GM18861 (cell line): ENCODE measurements around the gene PI4K2A.
"Not testable (repeated sequence)": the region's sequence is repeated elsewhere in the genome, so short reads cannot be mapped to it uniquely, and the experiment has no call there.

Source experiments
- ATAC-seq: cut with Tn5 transposase; IDR thresholded peaks from one replicate; pipeline ENCODE4 v1.9.1; 2021; ENCODE audit not compliant: unreplicated experiment

The PI4K2A gene

DNA sequence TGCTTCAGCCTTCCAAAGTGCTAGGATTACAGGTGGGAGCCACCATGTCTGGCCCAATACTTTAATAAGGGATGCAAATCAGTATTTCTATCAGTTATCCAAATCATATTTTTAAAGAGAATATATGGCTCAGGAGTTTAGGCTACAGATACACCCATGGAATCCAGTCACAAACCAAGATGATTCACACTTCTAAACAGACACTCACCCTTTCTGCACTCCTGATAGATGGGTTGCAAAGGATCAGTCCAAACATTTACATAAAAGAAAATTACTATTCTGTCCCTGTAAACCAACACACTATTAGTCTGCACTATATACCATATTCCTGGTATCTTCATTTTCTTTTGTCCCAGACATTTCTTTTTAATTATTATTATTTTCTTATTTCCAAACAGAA, 9.4 kb upstream of the PI4K2A start:
- ATAC-seq: no peak

DNA sequence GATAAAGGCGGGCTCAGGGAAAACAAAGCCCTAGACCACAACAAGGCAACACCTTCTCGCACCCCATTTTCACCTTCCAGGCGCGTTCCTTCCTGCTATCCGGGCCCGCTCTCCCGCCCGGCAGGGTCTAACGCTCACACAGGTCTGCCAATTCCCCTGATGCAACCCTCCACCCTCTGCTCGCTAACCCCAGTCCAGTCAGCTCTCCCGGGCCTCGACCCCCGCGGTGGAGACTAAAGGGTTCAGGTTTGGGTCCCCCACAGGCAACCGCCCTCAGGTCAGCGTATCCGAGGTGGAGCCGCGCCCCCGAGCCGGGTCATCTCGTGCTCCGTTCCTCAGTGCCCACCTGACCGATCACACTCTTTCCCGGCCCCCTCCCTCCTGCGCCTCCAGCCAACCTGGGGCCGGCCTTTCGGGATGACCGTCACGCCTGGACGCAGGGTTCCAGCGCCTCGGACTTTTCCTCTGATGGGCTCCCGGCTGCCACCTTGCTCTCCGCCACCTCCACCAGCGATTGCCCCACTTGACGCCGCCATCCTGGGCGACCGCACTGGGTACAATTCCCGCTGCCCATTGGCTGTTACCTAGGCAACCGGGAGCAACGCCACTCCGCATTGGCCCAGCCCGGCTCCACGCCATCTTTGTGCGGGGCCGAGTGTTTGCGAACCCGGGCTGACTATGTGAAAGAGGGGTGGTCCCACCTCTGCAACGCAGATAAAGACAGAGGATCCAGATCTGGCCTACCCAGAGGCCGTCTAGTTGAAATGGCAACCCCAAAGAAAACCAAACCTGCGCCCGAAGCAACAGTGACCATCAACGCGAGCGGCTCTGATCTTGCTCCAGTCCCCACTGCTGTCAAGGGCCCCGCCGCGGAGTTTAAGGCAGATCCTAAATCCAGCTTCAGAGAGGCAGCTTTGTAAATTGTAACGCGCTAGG, 7.3 kb upstream of the PI4K2A start, which contains the start of gene MORN4:
Gene MORN4, minus strand, starts transcription at position 552 of the 936 bp plus-strand sequence. CDS start 13,847 bp downstream, outside the sequence.
- peak; percentile 95 for ATAC-seq

DNA sequence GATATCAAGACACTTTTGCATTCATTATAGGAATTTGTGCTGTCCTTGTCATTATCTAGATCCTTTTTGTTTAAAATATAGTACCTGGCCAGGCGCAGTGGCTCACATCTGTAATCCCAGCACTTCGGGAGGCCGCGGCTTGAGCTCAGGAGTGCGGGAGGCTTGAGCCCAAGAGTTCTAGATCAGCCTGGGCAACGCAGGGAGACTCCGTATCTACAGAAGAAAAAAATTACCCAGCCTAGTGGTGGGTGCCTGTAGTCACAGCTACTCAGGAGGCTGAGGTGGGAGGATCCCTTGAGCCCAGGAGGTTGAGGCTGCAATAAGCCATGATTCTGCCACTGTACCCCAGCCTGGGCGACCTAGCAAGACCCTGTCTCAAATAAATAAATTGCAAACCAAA, 6.5 kb upstream of the PI4K2A start:
- ATAC-seq: no peak

DNA sequence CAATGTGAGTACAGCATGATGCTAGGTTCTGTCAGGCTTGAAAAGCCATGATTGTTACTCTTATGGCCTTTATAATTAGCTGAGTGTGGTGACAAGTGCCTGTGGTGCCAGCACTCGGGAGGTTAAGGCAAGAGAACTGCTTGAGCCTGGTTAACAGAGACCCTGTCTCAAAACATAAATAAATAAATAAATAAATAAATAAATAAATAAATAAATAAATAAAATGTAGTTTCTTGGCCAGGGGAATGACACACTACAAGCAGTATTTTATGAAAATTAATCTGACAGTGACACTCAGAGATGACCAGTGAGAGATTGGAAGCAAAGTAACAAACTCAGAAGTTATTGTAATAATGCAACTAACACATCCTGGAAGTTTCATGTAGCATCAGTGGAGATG, 4.9 kb upstream of the PI4K2A start:
- ATAC-seq: no peak

DNA sequence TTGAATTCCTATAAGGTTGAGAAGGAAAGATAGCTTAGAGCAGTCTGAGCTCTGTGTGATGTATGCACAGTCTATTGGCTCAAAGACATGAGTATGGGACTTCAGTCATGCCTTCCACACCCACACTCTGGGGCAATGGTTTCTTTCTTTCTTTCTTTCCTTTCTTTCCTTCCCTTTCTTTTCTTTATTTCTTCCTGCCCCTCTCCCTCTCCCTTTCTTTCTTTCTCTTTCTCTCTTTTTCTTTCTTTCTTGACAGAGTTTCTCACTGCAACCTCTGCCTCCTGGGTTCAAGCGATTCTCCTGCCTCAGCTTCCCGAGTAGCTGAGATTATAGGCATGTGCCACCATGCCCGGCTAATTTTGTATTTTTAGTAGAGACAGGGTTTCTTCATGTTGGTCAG, 1.4 kb upstream of the PI4K2A start:
- ATAC-seq: not testable (repeated sequence)

DNA sequence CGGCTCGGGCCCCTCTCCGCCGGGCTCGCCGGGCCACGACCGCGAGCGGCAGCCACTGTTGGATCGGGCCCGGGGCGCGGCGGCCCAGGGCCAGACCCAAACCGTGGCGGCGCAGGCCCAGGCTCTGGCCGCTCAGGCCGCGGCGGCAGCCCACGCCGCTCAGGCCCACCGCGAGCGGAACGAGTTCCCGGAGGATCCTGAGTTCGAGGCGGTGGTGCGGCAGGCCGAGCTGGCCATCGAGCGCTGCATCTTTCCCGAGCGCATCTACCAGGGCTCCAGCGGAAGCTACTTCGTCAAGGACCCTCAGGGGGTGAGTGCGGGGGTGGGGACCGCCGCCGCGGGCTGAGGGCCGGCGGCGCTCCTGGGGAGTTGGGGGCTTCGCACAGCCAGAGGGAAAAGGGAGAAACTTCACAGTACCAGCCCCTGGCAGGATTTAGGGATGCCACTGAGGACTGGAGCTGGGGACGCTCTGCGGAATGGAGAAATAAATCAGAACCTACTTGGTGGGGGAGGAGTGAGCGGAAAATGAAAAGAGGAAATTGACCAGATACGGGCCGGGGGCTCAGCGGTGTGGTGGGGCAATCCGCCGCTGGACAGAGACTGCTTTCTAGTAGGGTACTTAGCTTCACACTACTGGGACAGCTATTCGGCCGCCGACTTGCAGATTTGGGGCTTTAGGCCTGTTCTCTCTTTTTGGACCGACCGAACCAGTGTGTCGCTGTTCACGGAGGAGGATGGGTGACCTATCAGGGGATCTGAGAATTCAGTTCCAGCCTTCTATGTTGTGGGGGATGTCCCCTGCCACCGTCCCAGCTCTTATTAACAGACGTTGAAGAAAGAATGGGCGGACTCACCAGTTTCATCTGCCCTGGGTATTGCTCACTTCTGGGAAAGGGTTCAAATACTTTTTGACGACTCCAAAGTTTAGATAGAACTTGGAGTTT, 669 bp downstream of the PI4K2A start:
- no peak for ATAC-seq

DNA sequence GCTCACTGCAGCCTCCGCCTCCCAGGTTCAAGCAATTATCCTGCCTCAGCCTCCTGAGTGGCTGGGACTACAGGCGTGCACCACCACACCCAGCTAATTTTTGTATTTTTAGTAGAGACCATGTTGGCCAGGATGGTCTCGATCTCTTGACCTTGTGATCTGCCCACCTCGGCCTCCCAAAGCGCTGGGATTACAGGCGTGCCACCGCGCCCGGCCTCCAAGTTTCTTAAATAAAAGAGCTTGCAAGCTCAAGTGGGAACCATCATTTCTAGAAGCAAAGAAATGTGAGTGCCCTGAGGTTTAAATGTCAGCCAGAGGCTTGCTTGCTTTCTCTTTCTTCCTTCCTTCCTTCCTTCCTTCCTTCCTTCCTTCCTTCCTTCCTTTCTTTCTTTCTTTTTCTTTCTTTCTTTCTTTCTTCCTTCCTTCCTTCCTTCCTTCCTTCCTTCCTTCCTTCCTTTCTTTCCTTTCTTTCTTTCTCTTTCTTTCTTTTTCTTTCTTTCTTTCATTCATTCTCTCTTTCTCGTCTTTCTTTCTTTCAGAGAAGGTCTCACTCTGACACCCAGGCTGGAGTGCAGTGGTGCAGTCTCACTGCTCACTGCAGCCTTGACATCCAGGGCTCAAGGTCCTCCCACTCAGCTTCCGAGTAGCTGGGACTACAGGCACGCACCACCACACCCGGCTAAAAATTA, 2.1 kb downstream of the PI4K2A start:
- ATAC-seq: not testable (repeated sequence)

DNA sequence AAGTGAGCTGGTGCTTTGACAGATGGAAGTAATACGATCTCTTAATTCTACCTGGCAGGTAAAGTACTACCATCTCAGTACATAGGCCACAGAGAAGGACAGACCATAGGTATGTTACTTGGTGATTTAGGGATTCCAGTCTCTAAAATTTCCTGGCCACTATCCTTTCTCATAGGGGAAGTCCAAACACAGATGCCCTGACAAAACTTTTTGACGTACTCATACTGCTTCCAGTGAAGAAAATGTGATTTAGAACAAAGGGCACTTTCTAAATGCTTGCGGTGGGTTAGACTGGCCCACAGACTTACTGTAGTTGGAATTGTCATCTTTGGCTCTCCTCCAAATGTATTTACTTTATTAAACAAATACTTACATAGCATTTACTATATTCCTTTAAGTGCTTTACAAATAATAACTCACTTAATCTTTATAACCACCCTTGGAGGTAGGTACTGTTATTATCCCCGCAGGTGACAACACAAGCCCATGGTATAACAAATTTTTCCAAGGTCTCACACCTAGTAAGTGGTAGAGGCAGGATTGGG, 3.0 kb downstream of the PI4K2A start:
- no peak for ATAC-seq

DNA sequence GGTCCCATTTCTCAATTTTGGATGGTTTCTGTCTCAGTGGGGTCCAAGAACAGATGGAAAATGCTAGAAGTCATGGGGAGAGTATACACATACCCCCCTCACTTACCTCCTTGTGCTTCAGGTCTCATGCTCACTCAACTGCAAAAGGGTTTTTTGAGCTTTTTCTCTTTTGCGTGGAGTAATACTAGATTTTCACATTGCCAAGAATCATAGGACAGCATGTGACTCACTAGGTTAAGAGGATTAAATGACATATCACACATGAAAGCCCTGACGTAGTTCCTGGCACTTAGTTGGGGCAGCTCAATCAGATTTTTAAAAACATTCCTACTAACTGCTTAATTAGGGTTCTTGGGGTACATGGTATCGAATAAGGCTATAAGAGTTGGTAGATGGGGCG, 4.5 kb downstream of the PI4K2A start:
- ATAC-seq: no peak

DNA sequence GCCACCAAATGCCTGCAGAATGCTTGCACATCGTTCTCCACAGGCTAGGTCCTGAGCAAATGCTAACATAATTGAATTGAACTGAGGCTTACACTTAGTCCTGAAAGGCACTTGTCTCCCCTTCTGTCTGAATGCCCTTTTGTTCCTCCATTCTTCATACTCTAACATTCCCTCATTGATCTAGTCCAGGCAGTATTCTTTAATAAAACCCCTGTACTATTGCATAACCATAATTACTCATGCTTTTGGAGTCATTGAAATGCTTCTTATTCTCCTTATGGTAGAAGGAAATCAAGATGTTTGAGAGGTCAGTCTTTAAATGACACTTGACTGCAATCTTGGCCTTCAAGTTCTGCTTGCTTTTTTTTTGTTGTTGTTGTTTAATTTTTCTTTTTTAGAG, 7.1 kb downstream of the PI4K2A start:
- no peak for ATAC-seq

DNA sequence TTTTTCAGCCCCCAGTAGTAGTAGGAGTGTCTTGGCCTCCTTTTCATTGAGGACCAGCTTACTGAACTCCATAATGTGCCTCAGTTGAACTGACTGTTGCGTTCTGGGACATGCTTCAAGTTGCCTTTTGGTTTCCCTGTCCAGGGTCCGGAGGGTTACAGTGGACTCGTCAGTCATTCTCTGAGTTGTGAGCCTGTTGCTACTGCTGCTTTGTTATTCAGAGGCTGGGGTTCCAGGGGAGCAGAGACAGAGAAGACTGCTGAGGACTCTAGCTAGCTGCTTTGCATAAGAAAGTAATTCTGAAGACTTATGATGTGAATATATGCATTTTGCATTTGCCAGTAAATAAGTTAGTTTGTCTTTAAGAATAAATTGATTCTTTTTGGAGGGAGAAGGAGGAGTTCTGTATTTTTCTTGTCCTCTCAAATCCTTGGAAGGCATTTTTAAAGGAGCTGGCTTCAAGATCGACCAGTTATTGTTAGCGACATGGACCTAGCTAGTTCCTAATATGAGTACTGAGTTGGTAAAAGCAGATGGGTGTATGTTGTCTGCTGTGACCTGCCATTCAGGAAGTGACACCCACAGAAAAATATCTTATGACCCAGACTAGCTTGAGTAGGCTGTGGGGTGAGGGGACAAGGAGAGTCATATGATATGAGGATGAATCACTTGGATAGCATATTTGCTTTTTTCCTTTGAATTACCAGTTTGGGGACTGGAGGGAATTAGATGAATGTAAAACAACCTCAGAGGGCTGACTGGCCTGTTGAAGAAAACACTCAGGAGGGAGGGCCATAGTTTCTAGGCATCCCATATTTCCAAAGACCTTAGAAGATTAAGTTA, 8.3 kb downstream of the PI4K2A start:
- peak; percentile 69 for ATAC-seq

DNA sequence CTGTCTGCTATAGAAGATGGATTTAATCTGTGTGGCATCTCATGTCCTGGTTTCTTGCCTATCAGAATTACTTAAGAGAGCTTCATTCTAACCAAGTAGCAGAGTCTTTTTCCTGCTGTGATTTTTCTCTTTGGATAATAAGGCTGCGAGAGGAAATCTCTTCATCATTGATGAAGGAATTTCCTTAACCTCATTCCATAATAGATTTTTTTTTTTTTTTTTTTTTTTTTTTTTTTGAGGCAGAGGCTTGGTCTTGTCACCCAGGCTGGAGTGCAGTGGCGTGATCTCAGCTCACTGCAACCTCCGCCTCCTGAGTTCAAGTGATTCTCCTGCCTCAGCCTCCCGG, 8.9 kb downstream of the PI4K2A start:
- ATAC-seq: not testable (repeated sequence)

DNA sequence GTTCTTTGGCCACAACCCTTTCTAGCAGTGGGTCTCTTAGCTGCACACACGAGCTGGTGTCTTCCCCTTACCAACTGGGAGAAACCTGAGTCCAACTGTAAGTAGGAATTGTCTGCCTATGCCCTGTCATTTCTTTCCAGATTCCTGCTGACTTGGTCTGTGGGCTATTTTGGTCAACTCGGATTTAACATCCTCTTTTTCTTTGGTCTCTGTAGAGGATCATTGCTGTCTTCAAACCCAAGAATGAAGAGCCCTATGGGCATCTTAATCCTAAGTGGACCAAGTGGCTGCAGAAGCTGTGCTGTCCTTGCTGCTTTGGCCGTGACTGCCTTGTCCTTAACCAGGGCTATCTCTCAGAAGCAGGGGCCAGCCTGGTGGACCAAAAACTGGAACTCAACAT, 10.3 kb downstream of the PI4K2A start:
- no peak for ATAC-seq

DNA sequence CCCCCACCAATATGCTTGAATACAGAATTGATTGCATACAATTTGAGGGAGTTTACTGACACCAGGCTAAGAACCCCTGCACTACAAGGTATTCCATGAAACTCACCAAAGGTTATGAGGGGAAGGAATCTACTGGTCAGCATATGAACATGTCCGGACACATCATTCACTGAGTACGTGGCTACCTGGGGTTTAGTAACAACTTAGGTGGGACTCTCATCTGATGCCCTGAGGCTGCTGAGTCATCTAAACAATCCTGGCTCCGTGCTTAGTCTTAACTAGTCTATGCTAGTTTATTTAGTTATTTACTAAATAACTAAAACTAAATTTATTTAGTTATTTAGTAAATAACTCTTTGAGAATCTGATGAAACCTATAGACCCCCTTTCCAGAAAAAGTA, 11.3 kb downstream of the PI4K2A start:
- ATAC-seq: no peak

DNA sequence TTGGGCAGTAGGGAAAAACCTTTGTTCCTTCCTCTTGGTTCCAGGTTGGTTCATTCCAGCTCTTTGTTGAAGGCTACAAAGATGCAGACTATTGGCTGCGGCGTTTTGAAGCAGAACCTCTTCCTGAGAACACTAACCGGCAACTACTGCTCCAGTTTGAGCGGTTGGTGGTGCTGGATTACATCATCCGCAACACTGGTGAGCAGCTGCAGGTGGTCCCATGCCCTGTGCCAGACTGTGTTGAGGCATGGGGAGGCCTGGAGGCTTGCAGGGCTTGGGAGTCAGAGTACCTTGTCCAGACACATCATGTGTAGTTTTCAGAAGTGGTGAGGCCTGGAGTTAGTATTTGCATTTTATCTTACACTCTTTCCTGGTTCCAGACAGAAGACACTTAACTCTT, 16.3 kb downstream of the PI4K2A start:
- no peak for ATAC-seq

DNA sequence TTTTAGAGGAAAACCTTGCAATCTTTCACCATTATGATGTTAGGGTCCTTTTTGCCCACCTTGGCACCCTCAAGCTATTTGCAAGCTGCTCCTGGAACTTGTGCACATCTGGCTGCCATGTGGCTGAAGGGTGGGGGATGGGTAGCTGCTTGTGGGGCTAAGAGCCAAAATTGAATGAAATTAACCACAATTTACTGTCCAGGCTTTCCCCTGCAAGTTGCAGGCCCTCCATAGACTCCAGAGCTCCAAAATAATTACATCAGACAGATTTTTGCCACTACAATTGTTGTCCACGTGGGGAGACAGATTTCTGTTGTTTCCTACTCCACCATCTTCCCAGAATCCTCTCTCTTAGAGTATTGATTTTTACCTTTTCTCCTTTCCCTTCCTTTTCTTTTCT, 19.1 kb downstream of the PI4K2A start:
- no peak for ATAC-seq

DNA sequence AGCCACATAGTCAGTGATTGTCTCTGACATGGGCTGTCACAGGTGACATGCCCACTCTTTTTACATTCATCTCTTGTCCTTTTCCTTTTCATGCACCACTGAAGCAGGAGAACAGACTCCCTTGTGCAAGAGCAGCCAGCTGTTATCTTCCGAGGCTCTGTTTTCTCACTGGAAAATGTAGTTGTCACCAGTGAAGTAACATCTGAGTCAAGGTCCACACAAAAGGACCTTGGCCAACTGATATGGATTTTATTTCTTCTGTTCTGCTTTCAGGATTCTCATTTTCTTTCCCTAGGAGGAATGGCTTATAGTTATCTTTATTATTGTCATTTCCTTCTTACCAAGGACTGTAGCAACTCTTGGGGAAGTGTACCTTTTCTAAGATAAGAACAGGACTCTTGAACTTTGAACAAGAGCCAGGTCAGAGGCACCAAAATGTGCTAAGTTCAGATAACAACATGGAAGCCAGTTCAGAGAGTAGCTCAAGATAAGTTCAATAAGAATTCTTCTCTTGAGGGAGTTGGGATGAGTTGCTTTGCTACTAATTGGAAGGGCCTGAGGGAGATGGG, 23.9 kb downstream of the PI4K2A start:
- no peak for ATAC-seq

DNA sequence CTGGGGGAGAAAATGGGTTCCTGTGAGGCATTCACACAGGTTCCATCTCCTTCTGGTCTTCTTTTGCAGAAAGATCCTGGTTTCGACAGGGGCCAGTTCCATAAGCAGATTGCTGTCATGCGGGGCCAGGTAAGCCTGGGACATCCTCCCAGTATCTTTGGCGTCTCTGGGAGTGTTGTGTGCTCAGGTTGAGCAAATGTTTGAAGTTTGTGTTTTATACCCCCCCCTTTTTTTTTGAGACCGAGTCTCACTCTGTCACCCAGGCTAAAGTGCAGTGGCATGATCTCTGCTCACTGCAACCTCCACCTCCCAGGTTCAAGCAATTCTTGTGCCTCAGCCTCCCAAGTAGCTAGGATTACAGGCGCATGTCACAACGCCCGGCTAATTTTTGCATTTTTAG, 26.5 kb downstream of the PI4K2A start:
- ATAC-seq: no peak

DNA sequence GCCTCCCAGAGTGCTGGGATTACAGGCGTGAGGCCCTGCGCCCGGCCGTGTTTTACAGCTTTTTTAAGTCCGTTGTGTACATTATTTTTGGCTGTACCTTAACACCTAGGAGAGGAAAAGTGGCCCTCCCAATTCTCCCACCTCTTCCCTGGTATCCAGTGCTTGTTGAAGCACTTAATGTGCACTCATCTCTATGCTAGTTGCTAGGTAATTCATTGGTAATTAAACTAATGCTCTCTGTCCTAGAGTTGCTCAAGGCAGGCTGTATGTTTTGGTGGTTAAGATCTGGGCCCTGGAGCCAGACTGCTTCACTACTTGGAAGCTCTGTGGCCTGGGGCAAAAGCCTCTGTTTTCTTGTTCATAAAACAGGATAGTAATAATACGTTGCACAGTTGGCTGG, 27.0 kb downstream of the PI4K2A start:
- no peak for ATAC-seq

DNA sequence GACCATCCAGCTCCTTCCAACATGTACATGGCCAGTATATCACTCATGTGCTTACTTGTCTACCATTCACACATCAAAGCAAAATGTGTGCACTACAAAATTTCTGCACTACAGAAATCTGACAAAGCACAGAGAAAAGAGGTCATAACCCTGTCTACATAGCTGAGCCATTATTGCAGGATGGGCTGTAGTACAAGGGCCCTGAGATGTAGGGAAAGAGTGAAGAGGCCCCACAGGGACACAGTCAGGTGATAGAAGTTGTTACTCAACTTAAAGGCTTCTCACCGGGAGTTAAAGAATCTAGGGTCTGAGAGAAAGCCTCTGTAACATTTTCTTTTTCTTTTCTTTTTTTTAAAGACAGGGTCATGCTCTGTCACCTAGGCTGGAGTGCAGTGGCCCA, 29.1 kb downstream of the PI4K2A start:
- ATAC-seq: no peak
